ENCODE results near the gene PCGF1. TPM values are rescaled to one million over a fixed set of nuclear protein-coding genes. Genes with fewer than 3 reads are reported as not detected.

The PCGF1 gene
- total RNA-seq (2021; fragmentation: NEBNext Ultra II Directional; extraction: Animal tissue kit (Norgen Biotek cat#: 25700)) = 10.0 and 13.8 TPM in 2 replicates
- 12.1 and 23.7 TPM in 2 replicates for polyA plus RNA-seq (2011; rRNA removed)
- polyA plus RNA-seq (2011; cell fraction: cytosol; rRNA removed) = 15.4 TPM
- polyA plus RNA-seq (2011; cell fraction: nucleus; rRNA removed) = 13.2 TPM
- 9.2 to 15.1 TPM (median 14.9 TPM) in 4 replicates for polyA plus RNA-seq (2012, experiment 1 of 2)
- polyA plus RNA-seq (2012, experiment 2 of 2) = 10.1 TPM
- 10.7 TPM for polyA plus RNA-seq (2013, experiment 1 of 2)
- 8.6 TPM for polyA plus RNA-seq (2013, experiment 2 of 2)
- polyA minus RNA-seq (2011; rRNA and poly(A)+ RNA removed) = 17.4 and 23.0 TPM in 2 replicates
- 11.3 TPM for polyA minus RNA-seq (2011; cell fraction: cytosol; rRNA and poly(A)+ RNA removed)
- 14.3 TPM for polyA minus RNA-seq (2011; cell fraction: nucleus; rRNA and poly(A)+ RNA removed)
- long read RNA-seq, experiment 1, partial matches to known transcripts = 1 of 6 reads
- long read RNA-seq, experiment 1, other reads (novel, unspliced or antisense) = 0 of 6 reads
- long read RNA-seq, experiment 2, transcript PCGF1-204 (8 exons, 1,056 nt) = minor isoform, 5 of 18 reads
- long read RNA-seq, experiment 2, transcript PCGF1-201 (9 exons, 1,792 nt) = major isoform, 6 of 18 reads
- long read RNA-seq, experiment 2, partial matches to known transcripts = 0 of 18 reads
- long read RNA-seq, experiment 2, other reads (novel, unspliced or antisense) = 6 of 18 reads

- no peak within 1 kb of the TSS for H3K14ac ChIP-seq (ENCODE audit: insufficient read length)
- DNase-seq (ENCODE audit: low read depth in 1 of 2, low spot score in 2 of 2) (peak; percentile 96 to 98), FAIRE-seq (no peak)
- no peak within 1 kb of the TSS for H2BK20ac ChIP-seq (ENCODE audit: low read length)
- peaks cover 26% of the 10 kb centered on the region for H3K23me2 ChIP-seq (ENCODE audit: low read depth, low read length)
- peak within 1 kb of the TSS; percentile 99 for H4K8ac ChIP-seq (ENCODE audit: extremely low read depth, insufficient read depth, low read length)
- peak within 1 kb of the TSS; percentile 11; the same call in 1 of the 2 replicates for H2AK5ac ChIP-seq (ENCODE audit: low read depth, low read length)
- peaks cover 48 to 80% (median 76%) of the 10 kb centered on the region in 4 experiments for H3K27me3 ChIP-seq (replicated peaks in 1 of 4; ENCODE audit: control insufficient read depth in 3 of 4, extremely low read depth in 1 of 4, insufficient read depth in 3 of 4, low read length in 3 of 4)
- H3K4me1 ChIP-seq (replicated peaks in 1 of 4; ENCODE audit: control insufficient read depth in 3 of 4, insufficient read depth in 4 of 4, low read length in 3 of 4) = peaks cover 3 to 25% (median 20%) of the 10 kb centered on the region in 4 experiments
- peak within 1 kb of the TSS; percentile 100 for H4K5ac ChIP-seq (ENCODE audit: insufficient read length, low read depth, low read length)
- peaks cover 0 to 4% of the 10 kb centered on the region in 2 experiments for H4K20me1 ChIP-seq (replicated peaks in 1 of 2; ENCODE audit: control insufficient read depth in 1 of 2, insufficient read depth in 2 of 2, low read length in 2 of 2)
- H3K4ac ChIP-seq (replicated peaks; ENCODE audit: insufficient read length, low read depth, low read length) = peak within 1 kb of the TSS; percentile 100
- H4K91ac ChIP-seq (replicated peaks; ENCODE audit: insufficient read length, low read length) = peak within 1 kb of the TSS; percentile 100
- peak within 1 kb of the TSS; percentile 91 for H2BK12ac ChIP-seq (ENCODE audit: low read depth, low read length)
- H2AFZ ChIP-seq (ENCODE audit: low read length) = peak within 1 kb of the TSS; percentile 97; the same call in 1 of the 2 replicates
- peak within 1 kb of the TSS; percentile 99 for H3K27ac ChIP-seq (ENCODE audit: low read depth, low read length)
- H3K9me3 ChIP-seq (ENCODE audit: insufficient read depth in 2 of 2, low read depth in 1 of 2, low read length in 1 of 2) = no peaks in the 10 kb centered on the region
- no peak within 1 kb of the TSS for H3K23ac ChIP-seq (ENCODE audit: insufficient read length)
- H3K4me2 ChIP-seq (ENCODE audit: insufficient read depth in 1 of 2, low read depth in 2 of 2, low read length in 2 of 2) = peak within 1 kb of the TSS; percentile 86
- peak within 1 kb of the TSS; percentile 100 for H3K56ac ChIP-seq (replicated peaks; ENCODE audit: insufficient read length, low read depth, low read length)
- no peaks in the 10 kb centered on the region for H3K79me1 ChIP-seq (ENCODE audit: low read depth, low read length)
- WGBS, 2 experiments (ENCODE audit: extremely low coverage in 1 of 2, insufficient coverage in 1 of 2, insufficient read length in 1 of 2, insufficient replicate concordance in 2 of 2, low coverage in 1 of 2, low lambda C conversion rate in 2 of 2, missing lambda C conversion rate in 1 of 2) = 2% methylated on average over 54 of the region's 56 CpGs; no CpG with 5 or more reads in 1 of the 2 experiments
- H3K9ac ChIP-seq (replicated peaks in 1 of 4; ENCODE audit: extremely low read depth in 1 of 4, low read depth in 3 of 4, low read length in 3 of 4) = peak within 1 kb of the TSS; percentile 87 to 98 (median 96)
- peak within 1 kb of the TSS; percentile 61 to 98 (median 92) for H3K4me3 ChIP-seq (ENCODE audit: extremely low read depth in 1 of 4, insufficient read depth in 2 of 4, low read depth in 3 of 4, low read length in 4 of 4)
- peaks cover 0 to 3% of the 10 kb centered on the region in 2 experiments; a peak in 1 of 4 replicates for H3K79me2 ChIP-seq (ENCODE audit: control insufficient read depth in 1 of 2, insufficient read depth in 2 of 2, low read length in 2 of 2)
- H2BK15ac ChIP-seq (ENCODE audit: low read length) = peak within 1 kb of the TSS; percentile 10; the same call in 1 of the 2 replicates
- peak within 1 kb of the TSS; percentile 98 for H2BK5ac ChIP-seq (ENCODE audit: low read depth, low read length)
- peaks cover 0 to 9% (median 4%) of the 10 kb centered on the region in 4 experiments; a peak in 6 of 8 replicates for H3K36me3 ChIP-seq (ENCODE audit: control insufficient read depth in 2 of 4, insufficient read depth in 4 of 4, low read length in 3 of 4)
- POLR2A ChIA-PET (ENCODE audit: partially characterized antibody) = interaction anchor here (0.8 to 3.9 kb wide), 21 partner anchors 8 to 81 kb away, joined by 3 to 26 read pairs (median 4); partner anchors contain the start of genes AUP1, CCDC142, DQX1 and HTRA2
- CTCF ChIA-PET (ENCODE audit: partially characterized antibody) = interaction anchor here (0.7 to 2.4 kb wide), 7 partner anchors 25 to 81 kb away, joined by 3 to 13 read pairs (median 4); partner anchors contain the start of genes CCDC142 and TTC31
- H3K18ac ChIP-seq (ENCODE audit: extremely low read depth, low read length) = peak within 1 kb of the TSS; percentile 100
- H2BK120ac ChIP-seq (replicated peaks; ENCODE audit: low read depth, low read length) = peak within 1 kb of the TSS; percentile 100
- no peak for TF ChIP-seq HDAC2 (IDR thresholded peaks at IDR 0.05; ENCODE audit: borderline replicate concordance in 1 of 2, low read depth in 2 of 2, low read length in 2 of 2)
- TF ChIP-seq SIN3A (conservative IDR thresholded peaks at IDR 0.05 in 1 of 2, IDR thresholded peaks at IDR 0.05 in 1 of 2; ENCODE audit: low read depth in 1 of 2, low read length in 2 of 2) = peak in 1 of 2 experiments; percentile 71; a peak in 2 of 4 replicates
- TF ChIP-seq SP2 (IDR thresholded peaks at IDR 0.05; ENCODE audit: low read length) = peak; percentile 39
- TF ChIP-seq USF2 (IDR thresholded peaks at IDR 0.05; ENCODE audit: low read length) = peak; percentile 72
Measured at GRCh38 chr2:74507145-74507925, at the start of gene PCGF1. TSS of gene PCGF1 (minus strand) at chr2:74507695. CDS start at chr2:74507668, 27 bp downstream.
